SJSA1 (cell line): ENCODE data around the gene DGAT2. TPM values are rescaled to one million over a fixed set of nuclear protein-coding genes. Genes with fewer than 3 reads are reported as not detected.
"Not testable (repeated sequence)": the region's sequence is repeated elsewhere in the genome, so short reads cannot be mapped to it uniquely, and the experiment has no call there.

Experiments used
- DNase-seq, 2 experiments: peaks; one replicate each; pipeline ENCODE4 v3.0.0-alpha.2; 2015 to 2020; ENCODE audit warnings: low spot score in 2 of 2, low read depth in 1 of 2
- H3K27ac ChIP-seq: fragments of 250-450 bp; sonication (Bioruptor Pico); 2 replicates; pipeline ENCODE4 v1.5.1; 2020; ENCODE audit warnings: mild to moderate bottlenecking, moderate library complexity
- H3K27me3 ChIP-seq: fragments of 250-450 bp; sonication (Bioruptor Pico); replicated peaks from 2 replicates; pipeline ENCODE4 v1.5.1; 2020; ENCODE audit warnings: mild to moderate bottlenecking, moderate library complexity
- H3K36me3 ChIP-seq: fragments of 250-450 bp; sonication (Bioruptor Pico); 2 replicates; pipeline ENCODE4 v1.5.1; 2020; ENCODE audit warnings: mild to moderate bottlenecking
- H3K4me1 ChIP-seq: fragments of 250-450 bp; sonication (Bioruptor Pico); replicated peaks from 2 replicates; pipeline ENCODE4 v1.6.1; 2021; ENCODE audit warnings: mild to moderate bottlenecking
- H3K4me3 ChIP-seq: fragments of 250-450 bp; sonication (Bioruptor Pico); 2 replicates; pipeline ENCODE4 v1.5.1; 2020; ENCODE audit warnings: mild to moderate bottlenecking
- H3K9me3 ChIP-seq: fragments of 250-450 bp; sonication (Bioruptor Pico); replicated peaks from 2 replicates; pipeline ENCODE4 v1.5.1; 2020; ENCODE audit warnings: mild to moderate bottlenecking
- total RNA-seq: library from RNA; depleted of rRNA; stranded (reverse); fragments of >200 nt; shearing (Covaris generic); gene quantifications from 2 replicates; pipeline ENCODE4 v1.2.3, GENCODE V29; 2014

The DGAT2 gene
- total RNA-seq, 1 experiment from 2014 or later = not detected

DNA sequence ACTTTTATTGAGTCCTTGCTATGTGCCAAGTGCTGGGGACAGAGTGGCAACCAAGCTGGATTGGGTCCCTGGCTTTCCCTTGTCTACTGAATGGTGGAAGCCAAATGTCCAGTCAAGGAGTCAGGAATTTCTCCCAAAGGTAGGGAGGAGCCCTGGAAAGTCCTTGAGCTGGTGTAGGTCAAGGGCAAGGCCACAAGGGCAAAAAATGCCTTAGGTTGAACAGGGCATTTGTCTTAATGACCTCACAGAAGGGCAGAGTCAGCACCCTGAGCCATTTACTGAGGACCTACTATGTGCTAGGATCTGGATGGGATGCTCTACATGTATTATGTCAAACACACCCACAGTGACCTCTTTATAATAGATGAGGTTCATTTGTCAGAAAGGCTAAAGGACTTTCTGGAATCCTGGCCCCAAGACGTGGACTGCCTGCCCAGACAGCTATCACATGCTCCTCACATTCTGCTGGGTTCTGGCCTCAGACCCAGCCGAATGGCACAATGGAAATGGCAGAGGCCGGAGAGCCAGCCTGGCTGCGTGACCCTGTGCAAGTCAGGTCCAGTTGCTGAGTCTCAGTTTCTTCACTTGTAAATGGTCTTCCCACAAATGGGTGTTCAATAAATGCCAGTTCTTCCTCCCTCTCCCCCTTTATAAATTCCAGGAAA lies 33.3 kb upstream of the DGAT2 start:
- H3K4me1 ChIP-seq = no peaks in the 10 kb centered on the region
- H3K4me3 ChIP-seq = no peak overlapping the region
- no peak overlapping the region for H3K27ac ChIP-seq
- no peaks in the 10 kb centered on the region for H3K27me3 ChIP-seq
- H3K9me3 ChIP-seq = no peaks in the 10 kb centered on the region
- DNase-seq = no peak
- no peaks in the 10 kb centered on the region for H3K36me3 ChIP-seq

DNA sequence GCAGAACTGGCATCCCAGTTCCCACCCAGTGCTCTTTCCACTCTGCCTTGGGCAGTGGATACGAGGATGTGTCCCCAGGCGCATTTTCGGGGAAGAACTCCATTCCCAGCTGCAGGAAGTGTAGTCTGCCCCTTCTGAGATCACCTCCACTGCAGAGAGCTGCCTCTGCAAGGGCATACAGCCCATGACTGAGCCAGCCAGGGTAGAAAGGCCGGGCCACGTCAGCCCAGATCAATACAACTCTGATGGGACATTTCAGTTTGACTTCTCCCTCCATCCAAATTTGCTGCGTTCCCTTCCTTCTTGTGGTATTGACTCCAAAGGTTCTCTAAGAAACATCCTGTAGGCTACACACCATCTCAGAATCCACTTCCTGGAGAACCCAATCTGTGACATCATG lies 31.3 kb upstream of the DGAT2 start:
- no peaks in the 10 kb centered on the region for H3K9me3 ChIP-seq
- no peaks in the 10 kb centered on the region for H3K27me3 ChIP-seq
- no peaks in the 10 kb centered on the region for H3K36me3 ChIP-seq
- no peak overlapping the region for H3K4me3 ChIP-seq
- DNase-seq = no peak
- no peak overlapping the region for H3K27ac ChIP-seq
- H3K4me1 ChIP-seq = no peaks in the 10 kb centered on the region

GRCh38 chr11:75740681-75741080 lies 27.9 kb upstream of the DGAT2 start:
- H3K9me3 ChIP-seq = no peaks in the 10 kb centered on the region
- no peak overlapping the region for H3K27ac ChIP-seq
- H3K4me3 ChIP-seq = no peak overlapping the region
- no peaks in the 10 kb centered on the region for H3K27me3 ChIP-seq
- DNase-seq = no peak
- H3K36me3 ChIP-seq = no peaks in the 10 kb centered on the region
- no peaks in the 10 kb centered on the region for H3K4me1 ChIP-seq

DNA sequence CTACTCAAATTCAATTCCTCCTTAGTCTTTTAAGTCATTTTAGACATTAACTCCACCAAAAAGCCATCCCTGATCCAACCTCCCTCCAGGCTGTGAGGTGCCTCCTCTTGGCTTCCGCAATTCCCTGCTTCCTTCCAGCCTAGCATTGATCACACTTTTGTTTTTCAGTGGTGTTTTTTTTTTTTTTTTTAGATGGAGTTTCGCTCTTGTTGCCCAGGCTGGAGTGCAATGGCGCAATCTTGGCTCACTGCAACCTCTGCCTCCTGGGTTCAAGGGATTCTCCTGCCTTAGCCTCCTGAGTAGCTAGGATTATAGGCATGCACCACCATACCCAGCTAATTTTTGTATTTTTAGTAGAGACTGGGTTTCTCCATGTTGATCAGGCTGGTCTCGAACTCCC lies 25.4 kb upstream of the DGAT2 start:
- not testable (repeated sequence) for DNase-seq, H3K4me3 ChIP-seq, H3K9me3 ChIP-seq, H3K4me1 ChIP-seq, H3K36me3 ChIP-seq, H3K27ac ChIP-seq, H3K27me3 ChIP-seq

GRCh38 chr11:75743711-75744563 lies 24.6 kb upstream of the DGAT2 start:
- H3K27me3 ChIP-seq = no peaks in the 10 kb centered on the region
- no peak overlapping the region for H3K4me3 ChIP-seq
- H3K27ac ChIP-seq = no peak overlapping the region
- H3K9me3 ChIP-seq = no peaks in the 10 kb centered on the region
- H3K4me1 ChIP-seq = no peaks in the 10 kb centered on the region
- DNase-seq = no peak
- no peaks in the 10 kb centered on the region for H3K36me3 ChIP-seq

DNA sequence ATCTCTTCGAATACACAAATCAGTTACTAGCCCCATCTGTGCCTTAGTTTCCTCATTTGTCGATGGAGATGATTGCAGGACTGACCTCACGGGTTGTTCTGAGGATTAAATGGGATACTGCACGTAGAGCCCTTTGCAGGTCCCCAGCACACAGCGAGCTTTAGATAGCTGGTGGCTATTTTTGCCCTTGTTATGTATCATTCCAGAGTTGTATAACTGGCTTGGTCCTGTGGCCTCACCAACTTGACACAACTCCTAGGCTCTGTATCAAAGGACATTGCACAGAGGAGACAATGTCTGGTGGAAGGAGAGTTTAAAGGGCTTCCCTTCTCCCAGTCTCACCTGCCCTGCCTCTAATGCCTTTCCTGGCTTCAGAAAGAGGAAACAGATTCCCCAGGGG lies 22.8 kb upstream of the DGAT2 start:
- no peak for DNase-seq
- Histone ChIP-seq H3K4me1 (no peaks in the 10 kb centered on the region), H3K4me3 (no peak overlapping the region), H3K27me3 (no peaks in the 10 kb centered on the region), H3K9me3 (no peaks in the 10 kb centered on the region), H3K27ac (no peak overlapping the region), H3K36me3 (no peaks in the 10 kb centered on the region)

DNA sequence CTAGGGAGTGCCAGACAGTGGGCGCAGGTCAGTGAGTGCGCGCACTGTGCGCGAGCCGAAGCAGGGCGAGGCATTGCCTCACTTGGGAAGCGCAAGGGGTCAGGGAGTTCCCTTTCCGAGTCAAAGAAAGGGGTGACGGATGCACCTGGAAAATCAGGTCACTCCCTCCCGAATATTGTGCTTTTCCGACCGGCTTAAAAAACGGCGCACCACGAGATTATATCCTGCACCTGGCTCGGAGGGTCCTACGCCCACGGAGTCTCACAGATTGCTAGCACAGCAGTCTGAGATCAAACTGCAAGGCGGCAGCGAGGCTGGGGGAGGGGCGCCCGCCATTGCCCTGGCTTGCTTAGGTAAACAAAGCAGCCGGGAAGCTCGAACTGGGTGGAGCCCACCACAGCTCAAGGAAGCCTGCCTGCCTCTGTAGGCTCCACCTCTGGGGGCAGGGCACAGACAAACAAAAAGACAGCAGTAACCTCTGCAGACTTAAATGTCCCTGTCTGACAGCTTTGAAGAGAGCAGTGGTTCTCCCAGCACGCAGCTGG lies 19.8 kb upstream of the DGAT2 start:
- not testable (repeated sequence) for DNase-seq, H3K4me3 ChIP-seq, H3K27ac ChIP-seq, H3K36me3 ChIP-seq, H3K4me1 ChIP-seq, H3K27me3 ChIP-seq, H3K9me3 ChIP-seq

GRCh38 chr11:75754933-75755332 lies 13.6 kb upstream of the DGAT2 start:
- not testable (repeated sequence) for H3K27ac ChIP-seq, H3K4me3 ChIP-seq, H3K9me3 ChIP-seq, H3K36me3 ChIP-seq, H3K4me1 ChIP-seq, DNase-seq, H3K27me3 ChIP-seq

DNA sequence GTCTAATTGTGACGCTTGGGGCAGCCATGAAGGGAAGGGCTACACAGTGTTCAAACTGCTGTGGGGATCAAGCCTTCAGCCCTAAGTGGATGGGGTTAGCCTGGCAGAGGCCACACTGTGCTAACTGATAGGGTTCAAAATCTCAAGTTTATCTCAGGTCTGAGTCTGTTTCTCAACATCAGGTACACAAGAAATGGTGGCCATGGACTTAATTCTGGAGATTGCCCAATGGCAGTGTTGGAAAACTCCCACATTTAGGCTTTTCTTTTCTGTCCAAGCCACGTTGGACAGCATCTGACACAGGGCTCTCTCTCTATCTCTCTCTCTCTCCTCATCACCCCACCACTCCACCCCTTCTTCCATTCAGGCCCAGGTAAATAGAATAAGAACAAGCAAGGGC lies 10.9 kb upstream of the DGAT2 start:
- DNase-seq = no peak
- no peak overlapping the region for H3K4me3 ChIP-seq
- H3K36me3 ChIP-seq = no peaks in the 10 kb centered on the region
- H3K4me1 ChIP-seq = no peaks in the 10 kb centered on the region
- H3K9me3 ChIP-seq = no peaks in the 10 kb centered on the region
- no peaks in the 10 kb centered on the region for H3K27me3 ChIP-seq
- no peak overlapping the region for H3K27ac ChIP-seq

GRCh38 chr11:75759832-75760231 lies 8.7 kb upstream of the DGAT2 start:
- no peaks in the 10 kb centered on the region for H3K27me3 ChIP-seq
- DNase-seq = no peak
- no peaks in the 10 kb centered on the region for H3K4me1 ChIP-seq
- no peaks in the 10 kb centered on the region for H3K36me3 ChIP-seq
- H3K27ac ChIP-seq = no peak overlapping the region
- no peaks in the 10 kb centered on the region for H3K9me3 ChIP-seq
- H3K4me3 ChIP-seq = no peak overlapping the region

- no peaks in the 10 kb centered on the region for H3K27me3 ChIP-seq
- no peaks in the 10 kb centered on the region for H3K9me3 ChIP-seq
- no peaks in the 10 kb centered on the region for H3K36me3 ChIP-seq
- no peak for DNase-seq
- no peak overlapping the region for H3K4me3 ChIP-seq
- H3K4me1 ChIP-seq = no peaks in the 10 kb centered on the region
- no peak overlapping the region for H3K27ac ChIP-seq
Observed at GRCh38 chr11:75760243-75760642, 8.3 kb upstream of the DGAT2 start.

GRCh38 chr11:75760710-75761493 lies 7.7 kb upstream of the DGAT2 start:
- H3K4me1 ChIP-seq = no peaks in the 10 kb centered on the region

GRCh38 chr11:75762158-75762557 lies 6.4 kb upstream of the DGAT2 start:
- H3K9me3 ChIP-seq = no peaks in the 10 kb centered on the region
- H3K27ac ChIP-seq = no peak overlapping the region
- no peaks in the 10 kb centered on the region for H3K27me3 ChIP-seq
- DNase-seq = no peak
- no peaks in the 10 kb centered on the region for H3K4me1 ChIP-seq
- H3K4me3 ChIP-seq = no peak overlapping the region
- H3K36me3 ChIP-seq = no peaks in the 10 kb centered on the region

More at GRCh38 chr11:75760710-75761493, 7.7 kb upstream of the DGAT2 start:
- Histone ChIP-seq H3K27me3 (no peaks in the 10 kb centered on the region), H3K27ac (no peak overlapping the region), H3K4me3 (no peak overlapping the region), H3K36me3 (no peaks in the 10 kb centered on the region), H3K9me3 (no peaks in the 10 kb centered on the region)
- no peak for DNase-seq

GRCh38 chr11:75762885-75763284 lies 5.7 kb upstream of the DGAT2 start:
- no peak overlapping the region for H3K4me3 ChIP-seq
- no peaks in the 10 kb centered on the region for H3K36me3 ChIP-seq
- no peak overlapping the region for H3K27ac ChIP-seq
- no peaks in the 10 kb centered on the region for H3K27me3 ChIP-seq
- no peak for DNase-seq
- H3K9me3 ChIP-seq = no peaks in the 10 kb centered on the region
- no peaks in the 10 kb centered on the region for H3K4me1 ChIP-seq
